ENCODE data around the gene DAW1. TPM values are rescaled to one million over a fixed set of nuclear protein-coding genes. Genes with fewer than 3 reads are reported as not detected.

DAW1 gene
- total and polyA plus RNA-seq, 2 of the 13 experiments (the other 11 are each of a cell fraction or from before 2014, with no cell fraction given), result not detected

DNA sequence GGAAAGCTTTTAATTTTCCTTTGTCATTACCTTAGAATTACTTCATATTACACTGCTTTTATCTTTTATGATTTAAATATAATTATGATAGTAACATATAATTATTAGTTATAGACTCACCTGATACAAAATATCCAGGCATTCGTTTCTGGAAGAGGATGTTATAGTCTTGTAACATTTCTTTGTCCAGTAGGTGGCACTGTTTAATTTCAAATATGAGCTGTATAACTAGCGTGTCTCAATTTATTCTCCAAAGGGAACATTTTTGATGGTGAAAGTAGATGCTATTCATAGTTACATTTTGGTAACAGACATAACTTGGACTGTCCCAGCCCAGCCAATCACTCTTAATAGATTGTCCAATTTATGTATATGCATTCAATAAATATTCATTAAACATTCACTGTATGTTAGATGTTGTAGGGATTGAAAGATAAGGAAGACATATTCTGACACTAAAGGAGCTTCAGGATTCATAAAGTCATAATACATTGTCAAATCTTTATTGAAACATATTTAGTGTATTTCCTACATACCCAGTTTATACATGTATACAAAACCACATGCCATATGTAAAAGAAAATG lies 19.2 kb downstream of the DAW1 start:
- POLR2A ChIA-PET, result no interaction called here
- Histone ChIP-seq H3K27ac (ENCODE audit: extremely low read length, insufficient read depth, low read length) (no peak overlapping the region), H2AFZ (ENCODE audit: low read length) (no peak overlapping the region), H3K36me3 (replicated peaks in 1 of 2; ENCODE audit: control insufficient read depth in 1 of 2, insufficient read depth in 2 of 2, low read length in 2 of 2) (no peaks in the 10 kb centered on the region), H4K20me1 (ENCODE audit: insufficient read depth, low read length) (no peaks in the 10 kb centered on the region), H3K27me3 (ENCODE audit: control insufficient read depth in 1 of 2, insufficient read depth in 2 of 2, low read length in 2 of 2) (peaks cover 0 to 3% of the 10 kb centered on the region in 2 experiments; a peak in 1 of 5 replicates), H3K4me2 (ENCODE audit: low read depth, low read length) (no peak overlapping the region), H3K4me3 (replicated peaks in 1 of 3; ENCODE audit: insufficient read depth in 1 of 3, low read depth in 2 of 3, low read length in 3 of 3) (no peak overlapping the region), H3K9me3 (ENCODE audit: low read length) (no peaks in the 10 kb centered on the region), H3K9ac (ENCODE audit: insufficient read depth, low read depth, low read length) (no peak overlapping the region), H3K79me2 (ENCODE audit: insufficient read depth, low read length) (no peaks in the 10 kb centered on the region), H3K4me1 (ENCODE audit: insufficient read depth, low read length) (0 out of 2 replicates have a peak, but pooled peaks cover 6% of the 10 kb centered on the region)
- ATAC-seq (peak; percentile 85), DNase-seq (ENCODE audit: low spot score) (peak; percentile 53), FAIRE-seq (no peak)
- intact Hi-C loops (cut with micrococcal nuclease; ENCODE audit: unreplicated experiment), result loop anchor here (5.0 kb wide), 1 partner anchor 1697 kb away; no protein-coding TSS in a partner anchor
- TF ChIP-seq SP140L (CRISPR knock-in tag; IDR thresholded peaks at IDR 0.05; ENCODE audit: borderline replicate concordance) (peak; percentile 47; the same call in 1 of the 2 replicates), CCDC6 (CRISPR knock-in tag; IDR thresholded peaks at IDR 0.05) (no peak), NAIF1 (CRISPR knock-in tag; IDR thresholded peaks at IDR 0.05; ENCODE audit: borderline replicate concordance) (no peak), SMC3 (IDR thresholded peaks at IDR 0.05; ENCODE audit: low read length) (peak; percentile 36), KLF11 (CRISPR knock-in tag; IDR thresholded peaks at IDR 0.05) (no peak), STAG1 (CRISPR knock-in tag; IDR thresholded peaks at IDR 0.05) (peak; percentile 57)
- TF ChIP-seq, protein P1, sequence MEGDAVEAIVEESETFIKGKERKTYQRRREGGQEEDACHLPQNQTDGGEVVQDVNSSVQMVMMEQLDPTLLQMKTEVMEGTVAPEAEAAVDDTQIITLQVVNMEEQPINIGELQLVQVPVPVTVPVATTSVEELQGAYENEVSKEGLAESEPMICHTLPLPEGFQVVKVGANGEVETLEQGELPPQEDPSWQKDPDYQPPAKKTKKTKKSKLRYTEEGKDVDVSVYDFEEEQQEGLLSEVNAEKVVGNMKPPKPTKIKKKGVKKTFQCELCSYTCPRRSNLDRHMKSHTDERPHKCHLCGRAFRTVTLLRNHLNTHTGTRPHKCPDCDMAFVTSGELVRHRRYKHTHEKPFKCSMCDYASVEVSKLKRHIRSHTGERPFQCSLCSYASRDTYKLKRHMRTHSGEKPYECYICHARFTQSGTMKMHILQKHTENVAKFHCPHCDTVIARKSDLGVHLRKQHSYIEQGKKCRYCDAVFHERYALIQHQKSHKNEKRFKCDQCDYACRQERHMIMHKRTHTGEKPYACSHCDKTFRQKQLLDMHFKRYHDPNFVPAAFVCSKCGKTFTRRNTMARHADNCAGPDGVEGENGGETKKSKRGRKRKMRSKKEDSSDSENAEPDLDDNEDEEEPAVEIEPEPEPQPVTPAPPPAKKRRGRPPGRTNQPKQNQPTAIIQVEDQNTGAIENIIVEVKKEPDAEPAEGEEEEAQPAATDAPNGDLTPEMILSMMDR (CRISPR knock-in tag; IDR thresholded peaks at IDR 0.05), result peak; percentile 71
- TF ChIP-seq, protein P2, sequence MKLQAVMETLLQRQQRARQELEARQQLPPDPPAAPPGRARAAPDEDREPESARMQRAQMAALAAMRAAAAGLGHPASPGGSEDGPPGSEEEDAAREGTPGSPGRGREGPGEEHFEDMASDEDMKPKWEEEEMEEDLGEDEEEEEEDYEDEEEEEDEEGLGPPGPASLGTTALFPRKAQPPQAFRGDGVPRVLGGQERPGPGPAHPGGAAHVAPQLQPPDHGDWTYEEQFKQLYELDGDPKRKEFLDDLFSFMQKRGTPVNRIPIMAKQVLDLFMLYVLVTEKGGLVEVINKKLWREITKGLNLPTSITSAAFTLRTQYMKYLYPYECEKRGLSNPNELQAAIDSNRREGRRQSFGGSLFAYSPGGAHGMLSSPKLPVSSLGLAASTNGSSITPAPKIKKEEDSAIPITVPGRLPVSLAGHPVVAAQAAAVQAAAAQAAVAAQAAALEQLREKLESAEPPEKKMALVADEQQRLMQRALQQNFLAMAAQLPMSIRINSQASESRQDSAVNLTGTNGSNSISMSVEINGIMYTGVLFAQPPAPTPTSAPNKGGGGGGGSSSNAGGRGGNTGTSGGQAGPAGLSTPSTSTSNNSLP (IDR thresholded peaks at IDR 0.05; ENCODE audit: low read depth, low read length), result peak; percentile 45
- CTCF ChIA-PET (ENCODE audit: low intra/inter-chr PET ratio, low total read pairs), result interaction anchor here (0.6 to 1.3 kb wide), 3 partner anchors 767 to 1697 kb away, joined by 3 to 4 read pairs (median 4); no protein-coding TSS in a partner anchor
- BruUV-seq (replicated peaks), result no TSS peak
- in situ Hi-C loops (cut with HindIII; ENCODE audit: extremely low pct_ligation_motif_present, low pct_unique_long_range_greater_than_20kb), result no loop called here
- WGBS (ENCODE audit: low lambda C conversion rate), result under 1% methylated on average over 2 of the region's 2 CpGs

Measured in HepG2 (cell line).